Testis (tissue), 3 donors: Measurements from ENCODE around the gene CFAP47. TPM values are rescaled to one million over a fixed set of nuclear protein-coding genes. Genes with fewer than 3 reads are reported as not detected.
"Not testable (repeated sequence)": the region's sequence is repeated elsewhere in the genome, so short reads cannot be mapped to it uniquely, and the experiment has no call there.

Experiments used
- DNase-seq: peaks from one replicate; pipeline ENCODE4 v3.0.0-alpha.2; 2019
- H3K27ac ChIP-seq, 2 donors: fragments of 200-600 bp; sonication (generic); one replicate each; pipeline ENCODE4 v1.5.1; 2019
- H3K27me3 ChIP-seq: fragments of 200-600 bp; sonication (generic); one replicate; pipeline ENCODE4 v1.5.1; 2019
- H3K36me3 ChIP-seq: fragments of 200-600 bp; sonication (generic); one replicate; pipeline ENCODE4 v1.5.1; 2017; ENCODE audit warnings: low read depth; ENCODE audit errors: missing control alignments
- H3K4me1 ChIP-seq: fragments of 200-600 bp; sonication (generic); one replicate; pipeline ENCODE4 v1.5.1; 2019
- H3K4me3 ChIP-seq, 2 donors: fragments of 200-600 bp; sonication (generic); one replicate each; pipeline ENCODE4 v1.5.1; 2017 to 2019
- H3K9me3 ChIP-seq: fragments of 200-600 bp; sonication (generic); one replicate; pipeline ENCODE4 v1.5.1; 2017
- CTCF ChIP-seq, 3 experiments: fragments of 450-650 bp in 2 of 3; fragments of 200-600 bp in 1 of 3; sonication (generic) in 1 of 3; IDR thresholded peaks; one replicate each; pipeline ENCODE4 v1.5.1; 2016 to 2019; ENCODE audit warnings: antibody characterized with exemption in 3 of 3, mild to moderate bottlenecking in 2 of 3, moderate library complexity in 1 of 3
- POLR2A ChIP-seq: fragments of 450-650 bp; IDR thresholded peaks from one replicate; pipeline ENCODE4 v1.6.1; 2017; ENCODE audit warnings: antibody characterized with exemption, mild to moderate bottlenecking, moderate library complexity
- WGBS, 2 donors: methylation state at CpG; one replicate each; pipeline ENCODE4 v1.1.5; 2018; 5-methylcytosine and 5-hydroxymethylcytosine counted together
- intact Hi-C: fragments of 100-400 bp; cut with DNase I; formaldehyde crosslinking; loops from one replicate; pipeline ENCODE4 v1.15.1; 2023; ENCODE audit warnings: low total_unique reads
- polyA plus RNA-seq: library from polyadenylated mRNA; stranded (reverse); fragments of 350-450 nt; fragmentation: Illumina TruSeq; extraction: RNeasy Lipid Tissue Mini Kit (QIAGEN cat#74804); gene quantifications from one replicate; pipeline ENCODE4 v1.2.3, GENCODE V29; 2014; ENCODE audit warnings: low read depth, low replicate concordance; ENCODE audit not compliant: insufficient read depth
- total RNA-seq, 2 donors: library from RNA; depleted of rRNA; stranded (reverse); fragments of >200 nt; gene quantifications; one replicate each; pipeline ENCODE4 v1.2.3, GENCODE V29; 2016

Gene CFAP47
- total and polyA plus RNA-seq, 3 donors from 2014 or later: 2.9 to 5.4 (median 3.2) TPM

- Histone ChIP-seq H3K27ac (no peak overlapping the region), H3K27me3 (no peaks in the 10 kb centered on the region), H3K36me3 (no peaks in the 10 kb centered on the region), H3K4me1 (no peaks in the 10 kb centered on the region), H3K4me3 (no peak overlapping the region), H3K9me3 (no peaks in the 10 kb centered on the region)
- 88 to 90% methylated on average over 1 of the region's 1 CpG for WGBS, 2 donors
- no peak for TF ChIP-seq CTCF (IDR thresholded peaks at IDR 0.05)
- TF ChIP-seq POLR2A: no peak
- no peak for DNase-seq
- intact Hi-C loops: no loop called here
Observed at GRCh38 chrX:36083256-36083655, 163.7 kb downstream of the CFAP47 start.

- Histone ChIP-seq H3K27ac (no peak overlapping the region), H3K36me3 (no peaks in the 10 kb centered on the region), H3K4me1 (no peaks in the 10 kb centered on the region), H3K9me3 (no peaks in the 10 kb centered on the region), H3K4me3 (no peak overlapping the region), H3K27me3 (no peaks in the 10 kb centered on the region)
- DNase-seq: no peak
- WGBS, 2 donors: 92 to 100% methylated on average over 2 of the region's 2 CpGs
- no peak for TF ChIP-seq CTCF (IDR thresholded peaks at IDR 0.05)
- TF ChIP-seq POLR2A: no peak
- intact Hi-C loops: no loop called here
Observed at GRCh38 chrX:36087366-36087765, 167.8 kb downstream of the CFAP47 start.

- intact Hi-C loops: not testable (repeated sequence)
Observed at GRCh38 chrX:36088939-36089338, 169.4 kb downstream of the CFAP47 start.

GRCh38 chrX:36102425-36102824, 182.9 kb downstream of the CFAP47 start:
- no peaks in the 10 kb centered on the region for H3K27me3 ChIP-seq
- no peak overlapping the region for H3K27ac ChIP-seq
- no peaks in the 10 kb centered on the region for H3K9me3 ChIP-seq
- H3K36me3 ChIP-seq: no peaks in the 10 kb centered on the region
- intact Hi-C loops: no loop called here
- no peak for TF ChIP-seq CTCF (IDR thresholded peaks at IDR 0.05)
- TF ChIP-seq POLR2A: no peak
- H3K4me1 ChIP-seq: no peaks in the 10 kb centered on the region
- WGBS, 2 donors: 82 to 87% methylated on average over 2 of the region's 2 CpGs
- DNase-seq: no peak
- H3K4me3 ChIP-seq: no peak overlapping the region

More at GRCh38 chrX:36088939-36089338, 169.4 kb downstream of the CFAP47 start:
- not testable (repeated sequence) for DNase-seq, H3K4me3 ChIP-seq, H3K27ac ChIP-seq, H3K4me1 ChIP-seq, H3K9me3 ChIP-seq, H3K27me3 ChIP-seq, H3K36me3 ChIP-seq
- WGBS, 2 donors: 86 to 93% methylated on average over 7 to 9 of the region's 10 CpGs

GRCh38 chrX:36116222-36116621, 196.7 kb downstream of the CFAP47 start:
- Histone ChIP-seq H3K4me3 (no peak overlapping the region), H3K4me1 (no peaks in the 10 kb centered on the region), H3K27me3 (no peaks in the 10 kb centered on the region), H3K9me3 (no peaks in the 10 kb centered on the region), H3K27ac (no peak overlapping the region), H3K36me3 (no peaks in the 10 kb centered on the region)
- no peak for DNase-seq
- 77 to 80% methylated on average over 5 of the region's 5 CpGs for WGBS, 2 donors
- intact Hi-C loops: no loop called here
- TF ChIP-seq POLR2A: no peak
- no peak for TF ChIP-seq CTCF (IDR thresholded peaks at IDR 0.05)
